Measurements from ENCODE around the gene PLP2.

Gene PLP2

DNA sequence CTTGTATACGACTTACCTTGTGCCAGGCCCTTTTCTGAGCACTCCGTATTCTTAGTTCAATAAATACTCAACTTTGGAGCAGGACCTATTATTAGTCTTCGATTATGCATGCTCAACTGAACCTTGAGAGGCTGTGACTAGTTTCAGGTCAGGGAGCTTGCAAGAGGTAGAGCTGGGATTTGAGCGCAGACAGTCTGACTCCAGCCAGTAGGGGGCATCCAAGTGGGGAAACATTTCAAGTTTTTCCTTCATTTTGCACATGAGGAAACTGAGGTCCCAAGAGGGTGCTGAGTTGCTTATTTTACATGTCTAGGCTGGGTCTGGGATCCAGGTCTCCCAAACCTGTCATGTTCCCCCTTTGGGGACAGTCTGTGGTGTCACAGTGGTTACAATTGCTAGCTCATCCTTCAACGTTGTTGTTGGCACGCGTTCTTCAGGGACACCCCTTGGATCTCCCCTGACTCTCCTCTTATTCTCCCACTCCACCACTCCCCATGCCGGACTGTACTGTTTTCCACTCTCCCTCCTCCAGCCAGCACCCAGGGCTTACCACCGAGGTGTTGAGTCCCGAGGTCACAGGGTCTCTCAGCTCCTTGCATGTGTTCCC is 21.1 kb downstream of the PLP2 start:
- H4K20me1 ChIP-seq (ENCODE audit: insufficient read depth, low read length, poor library complexity, severe bottlenecking), result no peaks in the 10 kb centered on the region
- no peak overlapping the region for H3K4me2 ChIP-seq (ENCODE audit: low read depth, low read length, poor library complexity, severe bottlenecking)
- H3K9me2 ChIP-seq (replicated peaks; ENCODE audit: low read depth, low read length), result no peaks in the 10 kb centered on the region
- no peaks in the 10 kb centered on the region for H3F3A ChIP-seq (ENCODE audit: low read depth)
- H3K36me3 ChIP-seq (ENCODE audit: insufficient read depth, low read length), result no peaks in the 10 kb centered on the region
- TF ChIP-seq CTCF (conservative IDR thresholded peaks at IDR 0.05; ENCODE audit: low read length) (peak; percentile 68), EZH2phosphoT487 (IDR thresholded peaks at IDR 0.05; ENCODE audit: borderline replicate concordance) (no peak)
- no peak overlapping the region for H2AFZ ChIP-seq (ENCODE audit: low read length)
- peaks cover 7% of the 10 kb centered on the region for H3K4me1 ChIP-seq (ENCODE audit: insufficient read depth, low read length, poor library complexity, severe bottlenecking)
- peaks cover 6% of the 10 kb centered on the region for H3K79me2 ChIP-seq (ENCODE audit: insufficient read depth, low read length)
- no peaks in the 10 kb centered on the region for H3K9me3 ChIP-seq (ENCODE audit: insufficient read depth, low read depth, low read length)
- H3K9ac ChIP-seq (ENCODE audit: low read depth, low read length, poor library complexity, severe bottlenecking), result no peak overlapping the region
- no peaks in the 10 kb centered on the region for H3K27me3 ChIP-seq (ENCODE audit: insufficient read depth, low read length, poor library complexity, severe bottlenecking)
- H3K4me3 ChIP-seq (ENCODE audit: low read length, poor library complexity, severe bottlenecking), result no peak overlapping the region

- Histone ChIP-seq H3K9me3 (ENCODE audit: insufficient read depth, low read depth, low read length) (no peaks in the 10 kb centered on the region), H3K9ac (ENCODE audit: low read depth, low read length, poor library complexity, severe bottlenecking) (no peak overlapping the region), H3K36me3 (ENCODE audit: insufficient read depth, low read length) (no peaks in the 10 kb centered on the region), H3K27me3 (ENCODE audit: insufficient read depth, low read length, poor library complexity, severe bottlenecking) (no peaks in the 10 kb centered on the region), H3K4me3 (ENCODE audit: low read length, poor library complexity, severe bottlenecking) (no peak overlapping the region), H3K9me2 (replicated peaks; ENCODE audit: low read depth, low read length) (no peaks in the 10 kb centered on the region), H4K20me1 (ENCODE audit: insufficient read depth, low read length, poor library complexity, severe bottlenecking) (no peaks in the 10 kb centered on the region), H3K79me2 (ENCODE audit: insufficient read depth, low read length) (peaks cover 6% of the 10 kb centered on the region), H3K4me2 (ENCODE audit: low read depth, low read length, poor library complexity, severe bottlenecking) (no peak overlapping the region), H3K4me1 (ENCODE audit: insufficient read depth, low read length, poor library complexity, severe bottlenecking) (peaks cover 7% of the 10 kb centered on the region), H2AFZ (ENCODE audit: low read length) (no peak overlapping the region), H3F3A (ENCODE audit: low read depth) (no peaks in the 10 kb centered on the region)
- TF ChIP-seq EZH2phosphoT487 (IDR thresholded peaks at IDR 0.05; ENCODE audit: borderline replicate concordance), result no peak
Observed at GRCh38 chrX:49193542-49193964, 21.9 kb downstream of the PLP2 start.

GRCh38 chrX:49197543-49198087 is 25.9 kb downstream of the PLP2 start:
- no peaks in the 10 kb centered on the region for H3K27me3 ChIP-seq (ENCODE audit: insufficient read depth, low read length, poor library complexity, severe bottlenecking)
- H3K9me2 ChIP-seq (replicated peaks; ENCODE audit: low read depth, low read length), result no peaks in the 10 kb centered on the region
- H3F3A ChIP-seq (ENCODE audit: low read depth), result no peaks in the 10 kb centered on the region
- no peak overlapping the region for H3K4me2 ChIP-seq (ENCODE audit: low read depth, low read length, poor library complexity, severe bottlenecking)
- H4K20me1 ChIP-seq (ENCODE audit: insufficient read depth, low read length, poor library complexity, severe bottlenecking), result no peaks in the 10 kb centered on the region
- H3K4me3 ChIP-seq (ENCODE audit: low read length, poor library complexity, severe bottlenecking), result no peak overlapping the region
- H3K4me1 ChIP-seq (ENCODE audit: insufficient read depth, low read length, poor library complexity, severe bottlenecking), result no peaks in the 10 kb centered on the region
- H3K9me3 ChIP-seq (ENCODE audit: insufficient read depth, low read depth, low read length), result no peaks in the 10 kb centered on the region
- no peak overlapping the region for H2AFZ ChIP-seq (ENCODE audit: low read length)
- H3K9ac ChIP-seq (ENCODE audit: low read depth, low read length, poor library complexity, severe bottlenecking), result no peak overlapping the region
- H3K79me2 ChIP-seq (ENCODE audit: insufficient read depth, low read length), result no peaks in the 10 kb centered on the region
- H3K36me3 ChIP-seq (ENCODE audit: insufficient read depth, low read length), result no peaks in the 10 kb centered on the region
- no peak for TF ChIP-seq CTCF (conservative IDR thresholded peaks at IDR 0.05; ENCODE audit: low read length)
- TF ChIP-seq EZH2phosphoT487 (IDR thresholded peaks at IDR 0.05; ENCODE audit: borderline replicate concordance), result no peak

All from Loucy (cell line).